Daoy (cell line): ENCODE data around the gene ISG15. TPM values are rescaled to one million over a fixed set of nuclear protein-coding genes. Genes with fewer than 3 reads are reported as not detected.
A peak's percentile ranks its signal among the peaks of the same experiment; 100 is the strongest.
"Not testable (repeated sequence)": the region's sequence is repeated elsewhere in the genome, so short reads cannot be mapped to it uniquely, and the experiment has no call there.

ENCODE experiments used
- DNase-seq: peaks from one replicate; pipeline ENCODE4 v3.0.0-alpha.2; 2015; ENCODE audit warnings: low read depth
- total RNA-seq: library from RNA; depleted of rRNA; stranded (reverse); fragments of >200 nt; shearing (Covaris generic); gene quantifications from 2 replicates; pipeline ENCODE4 v1.2.3, GENCODE V29; 2014

ISG15 gene
- total RNA-seq, 1 experiment from 2014 or later: 219 TPM

DNA sequence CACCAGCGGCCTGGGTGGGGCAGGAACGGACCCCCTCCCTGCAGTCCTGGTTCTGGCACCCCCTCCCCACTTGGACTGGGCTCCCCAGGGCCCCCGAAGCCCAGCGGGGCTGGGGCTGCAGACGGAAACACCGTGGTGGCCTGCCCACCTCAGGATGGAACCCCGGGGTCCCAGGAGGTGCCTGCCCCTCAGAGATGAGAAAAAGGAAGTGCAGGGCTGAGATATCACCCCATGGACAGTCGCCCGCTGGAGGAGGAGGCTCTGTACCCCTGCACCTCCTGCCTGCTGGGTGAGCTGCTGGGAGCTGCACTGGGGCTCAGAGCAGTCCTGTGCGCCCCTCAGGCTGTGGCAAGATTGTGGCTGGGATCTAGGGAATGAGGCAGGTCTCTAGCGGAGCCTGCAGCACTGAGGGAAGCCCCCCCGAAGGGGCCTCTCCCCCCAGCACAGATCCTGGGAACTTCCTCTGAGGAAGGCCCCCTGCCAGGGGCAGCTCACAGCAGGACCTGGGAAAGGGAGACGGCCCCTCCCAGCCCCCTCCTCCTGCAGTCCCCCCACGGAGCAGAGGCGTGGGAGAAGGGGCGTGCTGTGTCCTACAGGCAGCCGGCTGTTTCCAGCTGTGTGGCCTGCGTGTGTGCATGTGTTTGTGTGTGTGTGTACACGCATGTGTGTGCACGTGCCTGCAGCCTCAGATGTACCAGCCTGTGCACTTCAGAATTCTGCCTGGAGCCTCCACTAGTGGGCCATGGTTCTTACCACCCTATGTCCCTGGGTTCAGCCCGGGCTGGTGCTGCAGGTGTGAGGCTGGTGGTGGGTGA lies 13.5 kb downstream of the ISG15 start:
- no peak for DNase-seq

DNA sequence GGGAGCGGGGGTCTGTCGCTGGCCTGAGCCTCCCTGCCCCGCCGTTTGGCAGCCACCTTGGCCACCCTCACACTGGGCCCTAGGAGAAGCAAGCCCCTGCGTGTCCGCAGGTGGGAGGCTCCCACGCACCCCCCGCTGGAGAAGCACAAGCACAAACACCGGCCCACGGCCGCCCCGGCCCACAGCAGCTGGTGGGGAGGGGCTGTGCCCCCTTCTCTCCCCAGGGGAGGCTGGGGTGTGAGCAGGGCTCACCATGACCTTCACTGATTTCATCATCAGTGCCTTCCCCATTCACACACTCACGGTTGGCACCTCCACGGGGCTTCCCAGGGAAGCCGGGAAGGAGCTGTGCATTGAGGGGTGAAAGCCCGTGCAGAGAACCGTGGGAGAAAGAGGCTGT lies 14.5 kb downstream of the ISG15 start:
- DNase-seq: no peak

DNA sequence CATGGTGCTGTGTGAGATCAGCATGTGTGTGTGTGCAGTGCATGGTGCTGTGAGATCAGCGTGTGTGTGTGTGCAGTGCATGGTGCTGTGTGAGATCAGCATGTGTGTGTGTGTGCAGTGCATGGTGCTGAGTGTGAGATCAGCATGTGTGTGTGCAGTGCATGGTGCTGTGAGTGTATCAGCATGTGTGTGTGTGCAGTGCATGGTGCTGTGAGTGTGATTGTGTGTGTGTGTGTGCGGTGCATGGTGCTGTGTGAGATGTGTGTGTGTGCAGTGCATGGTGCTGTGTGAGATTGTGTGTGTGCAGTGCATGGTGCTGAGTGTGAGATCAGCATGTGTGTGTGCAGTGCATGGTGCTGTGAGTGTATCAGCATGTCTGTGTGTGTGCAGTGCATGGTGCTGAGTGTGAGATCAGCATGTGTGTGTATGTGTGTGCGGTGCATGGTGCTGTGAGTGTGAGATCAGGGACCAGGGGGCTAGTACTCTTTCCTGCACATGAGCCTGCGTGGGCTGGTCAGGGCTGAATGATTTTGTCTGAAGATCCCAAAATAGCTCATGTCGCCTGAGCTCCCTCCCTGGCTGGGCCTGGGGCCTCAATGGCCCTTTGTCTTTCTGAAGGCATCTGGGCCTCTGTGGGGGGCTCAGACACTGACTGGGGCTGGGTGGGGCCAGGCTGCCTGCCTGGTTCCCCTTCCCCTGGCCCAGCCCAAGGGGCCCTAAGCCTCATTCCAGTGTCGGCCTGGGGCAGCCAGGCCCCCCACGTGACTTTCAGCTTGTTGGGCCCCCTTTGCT lies 17.8 kb downstream of the ISG15 start:
- DNase-seq: not testable (repeated sequence)

- DNase-seq: no peak
Observed at GRCh38 chr1:1031659-1032235, 18.4 kb downstream of the ISG15 start.

DNA sequence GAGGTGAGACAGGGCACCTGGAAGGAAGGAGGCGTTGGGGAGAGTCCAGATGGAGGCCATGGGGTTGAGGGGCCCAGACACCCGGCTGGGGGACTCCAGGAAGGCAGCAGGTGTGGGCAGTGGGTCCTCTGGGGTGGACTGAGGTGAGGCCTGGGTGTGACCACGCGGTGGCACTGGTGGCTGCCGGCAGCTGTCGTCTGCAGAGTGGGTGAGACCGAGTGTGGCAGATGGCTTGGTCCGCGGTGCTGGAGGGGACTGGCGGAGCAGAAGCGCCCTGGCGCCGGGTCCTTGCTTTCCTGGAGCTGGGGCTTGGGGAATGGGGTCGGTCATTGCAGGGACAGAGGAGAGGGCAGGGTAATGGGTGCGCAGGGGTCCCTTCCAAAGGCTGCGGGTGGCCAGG lies 19.1 kb downstream of the ISG15 start:
- DNase-seq: no peak

DNA sequence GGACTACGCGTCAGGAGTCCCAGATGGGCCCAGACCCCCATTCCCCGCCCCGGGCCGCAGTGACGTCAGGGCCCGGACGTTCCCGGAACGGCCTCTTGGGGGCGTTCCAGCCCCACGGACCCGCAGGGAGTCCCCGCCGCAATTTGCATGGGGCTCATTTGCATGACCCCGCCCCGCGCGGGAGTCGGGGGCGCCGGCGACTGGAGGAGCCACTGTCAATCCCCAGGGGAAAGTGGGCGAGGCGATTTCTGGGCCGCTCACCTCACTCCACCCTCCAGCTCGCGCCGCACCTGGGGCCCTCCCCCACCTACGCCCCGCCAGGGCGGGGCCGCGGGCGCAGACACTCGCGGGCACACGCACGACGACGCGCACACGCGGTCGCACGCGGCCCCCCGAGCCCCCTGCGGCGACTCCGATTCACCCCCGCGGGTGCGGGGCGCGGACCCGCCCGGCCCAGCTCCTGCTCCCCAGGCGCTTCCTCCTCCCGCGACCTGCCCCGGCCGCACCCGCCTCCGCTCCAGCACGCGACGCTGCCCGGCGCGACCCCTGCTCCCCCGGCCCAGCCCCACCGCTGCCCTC lies 19.8 kb downstream of the ISG15 start:
- DNase-seq: peak; percentile 67

- DNase-seq: no peak
Observed at GRCh38 chr1:1033731-1034438, 20.6 kb downstream of the ISG15 start.

GRCh38 chr1:1034439-1034781 lies 21.1 kb downstream of the ISG15 start:
- DNase-seq: no peak

- DNase-seq: no peak
Observed at GRCh38 chr1:1035291-1035943, 22.1 kb downstream of the ISG15 start.

- DNase-seq: no peak
Observed at GRCh38 chr1:1037366-1038327, 24.4 kb downstream of the ISG15 start.

DNA sequence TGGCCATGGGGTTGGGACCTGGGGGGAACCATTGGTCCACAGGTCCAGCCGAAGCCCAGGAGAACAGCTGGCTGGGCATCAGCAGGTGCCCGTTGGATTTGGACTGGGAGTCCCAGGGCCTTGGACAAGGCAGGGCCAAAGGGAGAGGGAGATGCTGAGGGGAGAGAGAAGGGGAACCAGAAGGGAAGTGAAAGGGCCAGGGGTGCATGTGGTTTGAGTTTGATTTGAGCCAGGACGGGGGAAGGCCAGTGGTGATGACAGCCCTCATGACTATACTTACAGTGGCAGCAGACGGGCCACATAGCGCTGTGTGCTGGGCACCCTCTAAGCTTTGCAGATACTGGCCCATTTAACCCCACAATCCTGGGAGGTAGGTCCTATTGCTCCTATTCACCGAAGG lies 25.4 kb downstream of the ISG15 start:
- DNase-seq: no peak

DNA sequence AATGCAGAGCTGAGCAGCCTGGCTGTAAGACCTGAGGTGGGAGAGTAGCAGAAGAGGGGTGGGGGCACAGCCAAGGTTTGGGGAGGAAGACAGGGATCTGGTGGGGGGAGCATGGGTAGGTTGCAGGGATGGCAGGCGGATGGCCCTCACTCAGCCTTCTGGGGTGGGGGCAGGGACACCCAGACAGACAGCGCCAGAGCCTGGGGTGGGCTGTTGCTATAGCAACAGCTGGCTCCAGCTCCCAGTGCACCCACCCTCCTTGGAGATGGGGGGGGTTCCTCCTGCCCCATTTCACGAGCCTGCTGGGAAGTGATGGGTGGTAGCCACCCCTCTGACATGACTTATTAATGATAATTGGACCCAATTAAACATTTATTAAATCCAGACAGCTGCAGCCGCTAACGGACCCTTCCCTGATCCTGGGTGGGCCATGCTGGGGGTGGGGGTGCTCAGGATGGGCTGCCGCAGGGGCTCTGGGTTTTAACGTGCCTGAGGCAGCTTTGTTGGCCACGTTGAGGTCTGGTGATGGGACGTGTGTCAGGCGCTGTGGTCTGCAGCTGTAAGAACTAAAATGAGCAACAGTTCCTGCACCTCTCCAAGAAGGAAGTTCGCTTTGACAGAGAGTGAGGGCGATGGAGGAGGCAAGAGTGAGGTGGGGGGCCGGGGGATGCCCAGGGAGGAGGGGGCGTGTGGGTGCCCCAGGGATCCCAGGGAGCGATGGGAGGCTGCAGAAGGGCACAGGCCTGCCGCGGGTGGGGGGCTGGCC lies 26.0 kb downstream of the ISG15 start:
- DNase-seq: no peak

GRCh38 chr1:1040004-1040991 lies 27.0 kb downstream of the ISG15 start:
- peak; percentile 96 for DNase-seq

- no peak for DNase-seq
Observed at GRCh38 chr1:1041092-1041523, 27.8 kb downstream of the ISG15 start.

GRCh38 chr1:1041873-1042272 lies 28.6 kb downstream of the ISG15 start:
- no peak for DNase-seq

- no peak for DNase-seq
Observed at GRCh38 chr1:1042835-1043234, 29.5 kb downstream of the ISG15 start.

- no peak for DNase-seq
Observed at GRCh38 chr1:1043411-1043810, 30.1 kb downstream of the ISG15 start.

DNA sequence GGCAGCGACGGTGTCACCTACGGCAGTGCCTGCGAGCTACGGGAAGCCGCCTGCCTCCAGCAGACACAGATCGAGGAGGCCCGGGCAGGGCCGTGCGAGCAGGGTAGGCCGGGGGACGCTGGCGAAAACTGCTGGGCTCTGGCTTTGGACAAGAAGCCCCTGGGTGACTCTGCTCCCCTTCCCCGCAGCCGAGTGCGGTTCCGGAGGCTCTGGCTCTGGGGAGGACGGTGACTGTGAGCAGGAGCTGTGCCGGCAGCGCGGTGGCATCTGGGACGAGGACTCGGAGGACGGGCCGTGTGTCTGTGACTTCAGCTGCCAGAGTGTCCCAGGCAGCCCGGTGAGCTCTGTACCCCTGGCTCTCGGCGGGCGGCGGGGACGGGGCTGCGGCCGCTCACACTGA lies 30.6 kb downstream of the ISG15 start:
- DNase-seq: no peak
